ENCODE data around the gene ETNK1.

ETNK1 gene

DNA sequence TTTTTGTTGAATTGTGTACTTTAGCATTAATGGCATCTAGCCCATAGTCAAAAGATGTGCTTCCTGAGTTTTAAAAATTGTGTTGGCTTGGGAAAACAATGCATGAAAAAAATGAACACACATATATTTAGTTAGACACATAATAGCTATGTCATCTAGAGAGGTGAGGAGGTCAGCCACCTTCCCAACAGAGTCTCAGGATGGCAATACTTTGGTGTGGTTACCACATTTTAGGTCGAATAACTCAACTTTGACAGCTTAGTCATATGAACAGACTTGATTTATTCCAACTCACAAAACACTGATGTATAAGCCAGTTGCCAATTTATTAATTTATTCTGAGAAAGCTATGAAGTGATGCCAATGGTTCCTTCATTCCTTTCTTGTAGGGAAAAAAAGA lies 114.0 kb downstream of the ETNK1 start:
- no peak for DNase-seq (ENCODE audit: low read depth in 2 of 2, low spot score in 1 of 2)
